Trophoblast cell (in vitro differentiated cells and primary cell): ENCODE measurements around the gene CYP3A4.

Experiments used
- DNase-seq, 2 donors: peaks; one replicate each; pipeline ENCODE4 v3.0.0-alpha.2; 2016
- H2AFZ ChIP-seq: 2 replicates; pipeline ENCODE4 v1.6.1; 2013; ENCODE audit warnings: low read length, moderate library complexity, mild to moderate bottlenecking; ENCODE audit not compliant: insufficient read depth, poor library complexity
- H2AK5ac ChIP-seq: 2 replicates; pipeline ENCODE4 v1.6.1; 2013; ENCODE audit warnings: mild to moderate bottlenecking, low read length
- H2BK120ac ChIP-seq: 2 replicates; pipeline ENCODE4 v1.6.1; 2013; ENCODE audit warnings: low read length, mild to moderate bottlenecking, moderate library complexity; ENCODE audit not compliant: insufficient read depth, poor library complexity
- H2BK12ac ChIP-seq: 2 replicates; pipeline ENCODE4 v1.6.1; 2013; ENCODE audit warnings: mild to moderate bottlenecking, low read length, moderate library complexity
- H2BK5ac ChIP-seq: 2 replicates; pipeline ENCODE4 v1.6.1; 2013; ENCODE audit warnings: low read length, low read depth, moderate library complexity, mild to moderate bottlenecking; ENCODE audit not compliant: poor library complexity
- H3K14ac ChIP-seq: 2 replicates; pipeline ENCODE4 v1.6.1; 2013; ENCODE audit warnings: mild to moderate bottlenecking, low read length
- H3K18ac ChIP-seq: 2 replicates; pipeline ENCODE4 v1.6.1; 2013; ENCODE audit warnings: mild to moderate bottlenecking, low read length
- H3K23ac ChIP-seq: 2 replicates; pipeline ENCODE4 v1.6.1; 2013; ENCODE audit warnings: low read length
- H3K27ac ChIP-seq: 2 replicates; pipeline ENCODE4 v1.5.1; 2013; ENCODE audit warnings: low read depth, mild to moderate bottlenecking, inconsistent platforms, low read length, moderate library complexity
- H3K27me3 ChIP-seq: 2 replicates; pipeline ENCODE4 v1.6.1; 2013; ENCODE audit warnings: inconsistent platforms, mild to moderate bottlenecking, low read length, moderate library complexity; ENCODE audit not compliant: insufficient read depth
- H3K36me3 ChIP-seq, 2 experiments: 1 replicate in 1 of 2; 2 replicates in 1 of 2; pipeline ENCODE4 v1.6.1; 2013; ENCODE audit warnings: low read length in 2 of 2, mild to moderate bottlenecking in 2 of 2, moderate library complexity in 1 of 2; ENCODE audit not compliant: insufficient read depth in 2 of 2, control insufficient read depth in 1 of 2
- H3K4ac ChIP-seq: 2 replicates; pipeline ENCODE4 v1.6.1; 2013; ENCODE audit warnings: low read depth, mild to moderate bottlenecking, low read length, moderate library complexity
- H3K4me1 ChIP-seq, 2 experiments: 1 replicate in 1 of 2; 2 replicates in 1 of 2; pipeline ENCODE4 v1.6.1; 2013; ENCODE audit warnings: low read length in 2 of 2, mild to moderate bottlenecking in 2 of 2, moderate library complexity in 1 of 2; ENCODE audit not compliant: insufficient read depth in 2 of 2, control insufficient read depth in 1 of 2
- H3K4me2 ChIP-seq: 2 replicates; pipeline ENCODE4 v1.6.1; 2013; ENCODE audit warnings: inconsistent platforms, mild to moderate bottlenecking, low read length, moderate library complexity
- H3K4me3 ChIP-seq: 2 replicates; pipeline ENCODE4 v1.5.1; 2013; ENCODE audit warnings: mild to moderate bottlenecking, low read depth, low read length, inconsistent platforms
- H3K79me1 ChIP-seq: one replicate; pipeline ENCODE4 v1.6.1; 2013; ENCODE audit warnings: low read length
- H3K79me2 ChIP-seq: 2 replicates; pipeline ENCODE4 v1.6.1; 2013; ENCODE audit warnings: low read length, mild to moderate bottlenecking; ENCODE audit not compliant: control insufficient read depth, insufficient read depth, poor library complexity
- H3K9ac ChIP-seq: 2 replicates; pipeline ENCODE4 v1.6.1; 2013; ENCODE audit warnings: mild to moderate bottlenecking, low read length
- H3K9me3 ChIP-seq: 2 replicates; pipeline ENCODE4 v1.6.1; 2013; ENCODE audit warnings: low read depth, mild to moderate bottlenecking, control low read depth, inconsistent platforms, low read length; ENCODE audit not compliant: insufficient read depth
- H4K12ac ChIP-seq: 2 replicates; pipeline ENCODE4 v1.6.1; 2013; ENCODE audit warnings: low read depth, mild to moderate bottlenecking, low read length, moderate library complexity
- H4K8ac ChIP-seq: 2 replicates; pipeline ENCODE4 v1.6.1; 2013; ENCODE audit warnings: low read depth, mild to moderate bottlenecking, low read length, moderate library complexity
- H4K91ac ChIP-seq: one replicate; pipeline ENCODE4 v1.6.1; 2013; ENCODE audit warnings: low read depth, mild to moderate bottlenecking, low read length, moderate library complexity
- WGBS: extraction: QIAGEN DNeasy Blood & Tissue Kit; methylation state at CpG from one replicate; pipeline ENCODE4 v1.1.7; 2013; ENCODE audit warnings: missing lambda C conversion rate; ENCODE audit not compliant: insufficient read length, insufficient coverage; ENCODE audit errors: extremely low coverage; 5-methylcytosine and 5-hydroxymethylcytosine counted together

Gene CYP3A4

DNA sequence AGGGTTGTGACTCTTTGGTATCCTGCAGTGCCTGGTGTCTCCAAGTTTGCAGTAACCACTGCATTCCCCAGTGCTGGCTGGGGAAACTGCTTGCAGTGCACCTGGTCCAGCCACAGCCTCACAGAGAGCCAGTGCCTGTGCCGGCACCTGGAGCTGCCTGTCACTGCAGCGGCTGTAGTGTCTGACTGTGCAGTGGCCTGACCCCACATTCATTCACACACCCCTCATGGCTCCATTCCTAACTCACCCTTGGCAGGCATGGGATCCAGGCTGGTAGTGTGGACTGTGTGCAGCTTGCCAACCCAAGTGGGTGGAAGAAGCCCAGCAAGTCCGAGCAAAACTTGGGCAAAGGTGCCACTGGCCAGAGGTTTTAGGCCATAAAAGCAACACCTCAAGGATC, 40.1 kb upstream of the CYP3A4 start:
- Histone ChIP-seq H3K14ac (no peak overlapping the region), H2BK120ac (no peak overlapping the region), H3K4me1 (peaks cover 0 to 2% of the 10 kb centered on the region in 2 experiments), H2AK5ac (no peak overlapping the region), H2BK5ac (no peak overlapping the region), H4K12ac (no peak overlapping the region), H3K4me2 (no peak overlapping the region), H4K91ac (no peak overlapping the region), H2BK12ac (no peak overlapping the region), H3K79me2 (no peaks in the 10 kb centered on the region), H3K4me3 (peak overlapping the region; percentile 40), H3K4ac (no peak overlapping the region), H3K36me3 (no peaks in the 10 kb centered on the region), H4K8ac (no peak overlapping the region), H3K27ac (no peak overlapping the region), H3K9me3 (peaks cover 3% of the 10 kb centered on the region), H3K18ac (no peak overlapping the region), H3K27me3 (no peaks in the 10 kb centered on the region), H3K9ac (no peak overlapping the region), H3K79me1 (no peaks in the 10 kb centered on the region), H2AFZ (no peak overlapping the region), H3K23ac (no peak overlapping the region)
- no peak for DNase-seq
- WGBS = no CpG with 5 or more reads among the region's 3 CpGs

DNA sequence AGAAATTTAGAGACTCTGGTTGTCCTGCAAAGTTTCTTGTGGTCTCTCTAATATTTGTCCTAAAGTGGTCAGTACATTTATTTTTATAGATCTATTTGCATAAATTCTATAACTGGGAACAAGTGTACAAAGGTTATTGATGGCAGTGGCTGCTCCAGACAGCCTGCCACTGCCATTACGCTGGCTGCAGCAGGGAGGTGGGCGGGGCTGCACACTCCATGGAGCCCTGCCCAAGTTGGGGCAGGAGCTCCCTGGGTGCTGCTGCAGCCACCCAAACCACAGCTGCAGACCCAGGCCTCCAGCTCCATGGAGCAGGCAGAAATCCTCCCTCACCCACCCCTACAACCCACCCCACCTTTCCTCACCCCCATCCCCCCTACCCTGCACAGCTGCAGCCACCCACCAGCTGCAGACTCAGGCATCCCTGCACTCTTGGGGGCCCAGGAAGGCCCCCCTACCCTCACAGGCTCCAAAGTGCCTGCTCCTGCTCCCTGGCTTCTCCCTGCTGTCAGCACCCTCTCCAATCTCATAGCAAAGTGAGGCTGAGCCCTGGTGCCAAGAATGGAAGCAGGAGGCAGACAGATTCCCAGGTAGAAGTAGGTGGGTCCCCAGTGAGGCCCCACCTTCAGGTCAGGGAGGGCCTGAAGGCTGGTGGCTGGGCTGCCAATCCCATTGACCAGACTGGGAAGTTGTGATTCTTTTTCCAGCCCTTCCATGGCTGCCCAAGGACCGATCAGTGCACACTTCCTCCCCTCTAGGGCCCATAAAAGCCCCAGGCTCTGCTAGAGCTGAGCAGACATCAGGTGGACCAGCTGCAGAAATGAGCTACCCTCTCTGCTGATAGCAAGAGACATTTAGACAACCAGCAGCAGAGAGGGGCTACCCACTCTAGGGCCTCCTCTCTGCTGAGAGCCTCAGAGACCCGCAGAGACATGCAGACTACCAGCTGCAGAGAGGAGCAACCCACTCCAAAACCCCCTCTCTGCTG, 39.0 kb upstream of the CYP3A4 start:
- Histone ChIP-seq H2BK12ac (no peak overlapping the region), H2AK5ac (no peak overlapping the region), H3K4ac (no peak overlapping the region), H3K27ac (no peak overlapping the region), H3K14ac (no peak overlapping the region), H2BK5ac (no peak overlapping the region), H3K36me3 (no peaks in the 10 kb centered on the region), H4K91ac (no peak overlapping the region), H3K4me1 (peaks cover 0 to 2% of the 10 kb centered on the region in 2 experiments), H4K8ac (no peak overlapping the region), H3K23ac (no peak overlapping the region), H3K27me3 (no peaks in the 10 kb centered on the region), H3K18ac (no peak overlapping the region), H3K4me3 (no peak overlapping the region), H4K12ac (no peak overlapping the region), H3K79me1 (no peaks in the 10 kb centered on the region), H3K9ac (no peak overlapping the region), H3K79me2 (no peaks in the 10 kb centered on the region), H3K9me3 (peaks cover 3% of the 10 kb centered on the region), H2BK120ac (no peak overlapping the region), H2AFZ (no peak overlapping the region), H3K4me2 (no peak overlapping the region)
- WGBS = no CpG with 5 or more reads among the region's 4 CpGs
- DNase-seq = no peak

DNA sequence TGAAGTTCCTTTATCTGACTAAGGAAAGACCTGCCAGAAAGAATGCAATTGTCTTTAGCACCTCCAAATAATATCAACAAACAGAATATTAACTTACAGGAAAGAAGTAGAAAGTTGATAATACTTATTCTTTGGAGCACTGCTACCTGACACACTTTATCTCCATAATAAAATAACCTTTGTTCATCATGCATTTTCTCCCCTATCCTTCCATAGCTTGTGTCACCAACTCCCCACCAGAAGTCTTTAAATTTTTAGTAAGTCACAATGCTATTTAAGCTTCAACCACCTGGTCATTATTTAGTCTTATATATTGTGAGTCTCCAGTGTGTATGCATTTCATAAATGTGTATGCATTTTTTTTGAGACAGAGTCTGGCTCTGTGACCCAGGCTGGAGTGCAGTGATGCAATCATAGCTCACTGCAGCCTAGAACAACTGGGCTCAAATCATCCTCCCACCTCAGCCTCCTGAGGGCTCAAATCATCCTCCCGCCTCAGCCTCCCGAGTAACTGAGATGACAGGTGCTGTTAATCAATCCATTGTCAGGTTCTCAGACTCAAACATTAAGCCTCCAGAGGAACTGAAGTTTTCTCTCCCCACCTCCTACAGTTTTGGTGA, 36.5 kb upstream of the CYP3A4 start:
- H3K23ac ChIP-seq = no peak overlapping the region
- no peaks in the 10 kb centered on the region for H3K79me2 ChIP-seq
- no peak overlapping the region for H3K14ac ChIP-seq
- no peak overlapping the region for H4K12ac ChIP-seq
- H3K9me3 ChIP-seq = peaks cover 3% of the 10 kb centered on the region
- H3K9ac ChIP-seq = no peak overlapping the region
- H3K4me2 ChIP-seq = no peak overlapping the region
- H2AFZ ChIP-seq = no peak overlapping the region
- H3K27ac ChIP-seq = no peak overlapping the region
- H3K4me1 ChIP-seq = peaks cover 0 to 2% of the 10 kb centered on the region in 2 experiments
- H2BK12ac ChIP-seq = no peak overlapping the region
- H3K4ac ChIP-seq = no peak overlapping the region
- no peak overlapping the region for H2AK5ac ChIP-seq
- H3K18ac ChIP-seq = no peak overlapping the region
- no peak overlapping the region for H4K91ac ChIP-seq
- H3K79me1 ChIP-seq = no peaks in the 10 kb centered on the region
- no peaks in the 10 kb centered on the region for H3K27me3 ChIP-seq
- no peaks in the 10 kb centered on the region for H3K36me3 ChIP-seq
- DNase-seq = no peak
- WGBS = no CpG with 5 or more reads among the region's 2 CpGs
- H2BK120ac ChIP-seq = no peak overlapping the region
- no peak overlapping the region for H4K8ac ChIP-seq
- no peak overlapping the region for H2BK5ac ChIP-seq
- no peak overlapping the region for H3K4me3 ChIP-seq

DNA sequence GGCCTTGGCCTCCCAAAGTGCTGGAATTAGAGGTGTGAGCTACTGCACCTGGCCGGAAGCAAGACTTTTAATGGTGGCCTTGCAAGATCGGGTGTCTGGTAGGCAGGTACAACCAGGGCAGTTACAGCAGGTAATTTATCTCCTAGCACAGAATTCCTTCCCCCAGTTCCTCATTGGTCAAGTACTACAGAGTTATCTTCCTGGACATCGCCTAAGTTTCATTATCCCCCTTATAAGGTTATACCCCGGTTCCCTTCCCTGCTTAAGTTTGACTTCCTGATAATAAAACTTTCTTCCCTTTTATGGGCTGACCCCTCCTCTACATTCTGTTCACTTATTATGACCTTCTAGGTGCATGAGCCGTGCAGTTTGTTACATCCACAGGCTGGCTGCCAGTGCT, 24.8 kb upstream of the CYP3A4 start:
- Histone ChIP-seq H2AFZ (no peak overlapping the region), H3K79me1 (peaks cover 1% of the 10 kb centered on the region), H3K4me2 (no peak overlapping the region), H3K4ac (no peak overlapping the region), H2BK5ac (no peak overlapping the region), H3K23ac (no peak overlapping the region), H3K4me1 (peaks cover 0 to 9% of the 10 kb centered on the region in 2 experiments), H2BK12ac (no peak overlapping the region), H3K14ac (no peak overlapping the region), H3K18ac (no peak overlapping the region), H2BK120ac (no peak overlapping the region), H3K4me3 (no peak overlapping the region), H3K9ac (no peak overlapping the region), H4K8ac (no peak overlapping the region), H3K9me3 (no peaks in the 10 kb centered on the region), H3K36me3 (no peaks in the 10 kb centered on the region), H4K12ac (no peak overlapping the region), H3K27ac (no peak overlapping the region), H3K79me2 (no peaks in the 10 kb centered on the region), H2AK5ac (no peak overlapping the region), H3K27me3 (no peaks in the 10 kb centered on the region), H4K91ac (no peak overlapping the region)
- WGBS = no CpG with 5 or more reads among the region's 5 CpGs
- peak in 1 of 2 donors; percentile 8 for DNase-seq
